NOMO-1 (cell line): ENCODE data around the gene ZC2HC1C.
A peak's percentile ranks its signal among the peaks of the same experiment; 100 is the strongest.
"Not testable (repeated sequence)": the region's sequence is repeated elsewhere in the genome, so short reads cannot be mapped to it uniquely, and the experiment has no call there.

ENCODE experiments used
- DNase-seq, 2 experiments: peaks; one replicate each; lab custom pipeline; 2025; ENCODE audit not compliant: unreplicated experiment in 2 of 2; lab: John Stamatoyannopoulos, UW

ZC2HC1C gene

DNA sequence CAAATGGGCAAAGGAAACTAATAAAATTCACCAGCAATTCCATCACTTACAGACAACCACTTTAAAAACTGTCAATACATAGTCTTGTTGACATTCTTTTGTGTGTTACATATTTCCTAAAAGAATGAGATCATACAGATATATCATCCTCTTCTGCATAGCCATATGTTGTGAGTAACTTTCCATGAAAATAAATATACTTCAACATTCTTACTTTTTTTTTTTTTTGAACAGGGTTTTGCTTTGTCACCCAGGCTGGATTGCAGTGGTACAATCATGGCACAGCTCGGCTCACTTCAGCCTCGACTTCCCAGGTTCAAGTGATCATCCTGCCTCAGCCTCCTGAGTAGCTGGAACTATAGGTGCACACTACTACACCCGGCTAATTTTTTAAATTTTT is 20.9 kb downstream of the ZC2HC1C start:
- DNase-seq: no peak

DNA sequence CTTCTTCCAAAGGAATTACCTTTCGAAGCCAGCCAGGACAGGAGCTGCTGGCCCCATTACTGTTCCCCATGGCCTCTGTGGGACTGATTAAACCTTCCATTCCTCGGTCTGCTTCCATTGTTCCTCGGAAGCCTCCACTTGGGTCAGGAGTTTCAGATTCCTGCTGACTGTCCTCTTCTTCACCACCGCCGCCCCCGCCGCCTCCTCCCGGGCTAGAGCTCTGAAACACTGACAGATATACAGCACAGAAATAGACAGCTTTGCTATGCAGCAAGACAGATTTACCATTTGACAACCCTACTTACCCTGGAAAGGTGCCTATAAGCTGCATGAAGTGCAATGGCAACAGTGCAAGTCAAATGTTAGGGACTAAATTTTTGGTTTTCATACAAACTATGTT is 21.8 kb downstream of the ZC2HC1C start:
- DNase-seq: no peak

DNA sequence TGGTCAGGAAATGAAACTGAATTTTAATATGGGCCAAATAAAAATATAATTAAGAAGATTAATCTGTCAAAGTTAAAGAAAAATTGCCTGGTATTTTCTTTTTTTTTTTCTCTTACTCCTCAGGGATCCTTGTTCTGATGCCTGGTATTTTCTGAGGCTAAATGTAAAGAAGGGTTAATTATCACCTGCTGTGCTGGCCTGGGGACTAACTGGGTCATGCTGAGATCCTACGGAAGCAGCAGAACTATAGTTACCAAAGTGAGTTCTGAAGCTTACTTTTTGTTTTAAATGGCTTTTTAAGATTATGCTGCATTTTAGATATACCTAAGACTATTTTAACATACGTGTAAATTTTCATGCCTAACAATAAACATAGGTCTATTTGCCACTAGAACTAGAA is 23.3 kb downstream of the ZC2HC1C start:
- no peak for DNase-seq

DNA sequence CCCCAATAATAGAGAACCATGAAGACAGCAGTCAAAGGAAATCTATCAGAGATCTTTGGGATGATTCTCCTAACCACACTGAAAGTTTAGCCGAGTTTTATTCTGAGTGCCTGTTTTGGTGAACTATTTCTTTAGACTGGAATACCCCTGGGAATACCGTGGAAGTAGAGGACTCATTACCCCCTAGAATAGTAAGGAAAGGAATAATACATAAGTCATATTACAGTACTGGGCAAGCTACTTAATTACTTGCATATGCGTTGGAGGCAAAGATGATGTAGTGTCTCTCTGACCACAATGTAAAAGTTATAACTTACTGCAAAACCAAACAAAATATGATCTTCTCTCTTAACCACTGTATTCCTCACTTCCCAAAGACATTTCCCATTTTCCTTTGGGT is 25.5 kb downstream of the ZC2HC1C start:
- DNase-seq: no peak

DNA sequence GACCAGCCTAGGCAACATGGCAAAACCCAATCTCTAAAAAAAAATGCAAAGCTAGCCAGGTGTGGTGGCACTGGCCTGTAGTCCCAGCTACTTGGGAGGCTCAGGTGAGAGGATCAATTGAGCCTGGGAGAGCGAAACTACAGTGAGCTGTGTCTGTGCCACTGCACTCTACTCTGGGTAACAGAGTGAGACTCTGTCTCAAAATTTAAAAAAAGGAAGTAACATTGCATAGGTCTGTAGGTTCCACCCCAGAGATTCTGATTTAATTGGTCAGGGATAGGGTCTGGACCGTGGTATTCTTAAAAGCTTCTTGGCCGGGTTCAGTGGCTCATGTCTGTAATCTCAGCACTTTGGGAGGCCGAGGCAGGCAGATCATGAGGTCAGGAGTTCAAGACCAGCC is 26.2 kb downstream of the ZC2HC1C start:
- DNase-seq: no peak

DNA sequence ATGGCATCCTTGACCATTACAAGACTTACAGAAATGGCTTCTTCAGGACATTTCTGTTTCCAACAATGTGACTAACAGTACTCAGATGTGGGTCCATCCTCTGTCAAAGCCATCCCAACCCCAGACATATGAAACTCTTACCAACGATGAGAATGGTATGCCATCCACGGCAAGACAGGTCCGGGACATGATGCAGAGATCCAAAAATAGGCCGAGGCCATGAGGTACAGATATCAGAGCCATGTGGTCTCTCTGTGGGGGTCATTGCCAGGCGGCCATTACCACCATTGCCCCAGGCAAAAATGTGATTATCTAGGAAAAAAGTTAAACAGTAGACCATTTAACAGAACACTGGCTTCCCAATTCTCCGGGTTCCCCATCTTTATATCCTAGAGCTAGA is 27.5 kb downstream of the ZC2HC1C start:
- DNase-seq: no peak

DNA sequence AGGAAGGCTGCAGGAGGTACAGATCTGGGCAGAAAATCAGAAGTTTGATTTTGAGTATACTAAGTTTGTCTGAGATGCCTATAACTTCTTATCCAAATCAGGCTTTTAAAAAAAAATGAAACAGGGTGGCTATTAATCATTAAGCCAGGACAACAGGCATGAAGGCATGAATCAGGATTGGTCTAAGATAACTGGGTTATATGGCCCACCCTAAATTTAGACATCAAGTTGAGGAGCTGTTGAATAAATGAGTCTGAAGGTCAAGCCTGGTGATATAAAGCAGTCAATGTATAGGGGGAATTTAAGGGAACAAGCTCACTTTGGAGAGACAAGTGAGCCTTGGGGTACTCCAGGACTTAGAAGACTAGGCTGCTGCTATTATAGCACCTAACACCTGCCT is 28.8 kb downstream of the ZC2HC1C start:
- DNase-seq: no peak

DNA sequence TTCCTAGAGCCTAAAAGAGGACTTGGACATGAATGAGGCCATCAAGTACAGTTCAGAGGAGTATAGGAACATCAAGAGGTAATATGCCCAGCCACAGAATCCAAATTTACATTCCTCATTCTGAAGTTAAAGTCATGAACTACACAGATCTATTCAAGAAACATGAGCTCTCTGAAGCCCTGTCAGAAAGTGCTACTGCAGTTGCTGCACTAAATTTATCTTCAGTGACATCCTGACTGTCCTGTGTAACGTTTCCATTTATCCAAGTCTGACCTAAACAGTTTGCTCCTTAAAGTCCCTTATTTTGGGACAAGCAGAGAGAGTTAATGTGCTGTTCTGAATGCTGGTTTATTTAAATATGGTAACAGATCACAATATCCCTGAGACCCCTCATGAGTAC is 29.2 kb downstream of the ZC2HC1C start:
- no peak for DNase-seq

DNA sequence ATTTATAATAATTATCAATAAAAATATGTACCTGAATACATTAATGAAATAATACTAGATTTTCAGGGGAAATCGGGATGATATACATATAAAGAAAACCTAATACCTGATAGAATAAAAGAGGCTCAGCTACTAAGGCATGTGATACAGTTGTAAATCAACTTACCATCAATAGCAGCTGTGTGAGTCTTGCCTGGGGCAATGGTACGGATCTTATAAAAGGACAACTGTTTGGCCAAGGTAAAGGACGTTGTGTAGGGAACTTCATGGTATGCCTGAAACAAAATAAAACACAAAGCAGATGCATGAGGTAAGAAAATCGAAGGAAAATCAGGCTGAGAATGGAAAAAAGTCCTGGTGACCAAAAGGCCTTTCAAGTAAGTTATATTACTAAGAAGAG is 32.0 kb downstream of the ZC2HC1C start:
- DNase-seq: no peak

DNA sequence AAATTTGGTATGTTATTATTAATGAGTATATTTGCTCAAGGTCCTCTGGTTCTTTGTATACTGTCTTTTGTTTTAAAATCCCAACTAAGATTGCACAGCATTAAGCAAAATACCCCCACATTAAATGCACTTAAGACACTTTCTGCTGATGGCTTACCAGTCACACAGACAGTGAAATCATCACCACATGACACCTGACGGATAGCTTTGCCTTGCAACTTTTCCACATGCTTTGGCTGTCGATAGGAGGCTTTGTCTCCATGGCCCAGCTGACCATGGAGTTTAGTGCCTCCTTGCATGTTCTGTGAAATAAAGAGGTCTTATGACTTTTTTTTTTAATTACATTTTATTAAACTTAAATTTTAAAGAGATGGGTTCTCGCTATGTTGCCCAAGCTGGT is 37.7 kb downstream of the ZC2HC1C start:
- no peak for DNase-seq

DNA sequence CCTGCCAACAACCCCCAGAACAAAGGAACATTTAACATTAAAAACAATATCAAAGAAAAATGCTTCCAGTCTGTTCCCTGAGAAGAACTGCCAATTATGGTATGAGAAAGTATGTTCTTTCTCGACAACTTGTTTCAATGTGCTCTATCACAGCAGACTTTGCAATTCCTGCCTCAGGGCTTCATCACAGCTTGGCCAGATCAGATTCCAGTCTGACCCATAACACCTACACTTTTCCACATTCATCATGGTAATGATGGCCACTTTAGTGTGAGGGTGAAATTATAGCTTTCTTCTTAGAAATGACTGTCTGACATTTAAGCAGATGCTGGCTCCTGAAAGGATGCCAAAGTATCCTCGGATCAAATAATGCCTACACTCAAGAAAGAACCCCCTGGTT is 40.4 kb downstream of the ZC2HC1C start:
- DNase-seq: no peak

DNA sequence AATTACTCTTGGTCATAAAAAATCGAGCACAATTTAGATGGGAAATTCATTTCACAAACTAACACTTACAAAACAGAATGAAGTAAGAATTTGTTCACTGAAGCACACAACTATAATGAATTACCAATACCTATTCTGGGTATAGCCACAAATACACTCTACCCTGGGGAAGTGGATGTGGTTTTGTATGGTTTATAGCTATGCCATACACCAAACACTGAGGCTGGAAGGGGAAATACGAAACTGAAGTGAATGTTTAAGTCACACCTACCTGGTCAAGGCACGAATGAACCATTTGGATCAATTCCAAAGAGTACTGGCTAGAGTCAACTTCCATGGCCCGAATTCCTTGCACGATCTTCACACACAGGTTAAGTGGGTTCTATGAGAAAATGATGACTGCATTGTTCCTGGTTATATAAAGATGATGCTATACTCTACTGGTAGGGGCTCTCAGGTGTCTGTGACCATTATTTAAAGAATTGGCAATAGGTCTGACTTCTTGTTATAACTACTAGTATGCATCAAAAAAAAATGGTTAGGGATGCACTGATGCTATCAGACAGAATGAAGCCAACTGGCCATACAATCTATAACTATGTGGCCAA is 44.6 kb downstream of the ZC2HC1C start:
- no peak for DNase-seq

DNA sequence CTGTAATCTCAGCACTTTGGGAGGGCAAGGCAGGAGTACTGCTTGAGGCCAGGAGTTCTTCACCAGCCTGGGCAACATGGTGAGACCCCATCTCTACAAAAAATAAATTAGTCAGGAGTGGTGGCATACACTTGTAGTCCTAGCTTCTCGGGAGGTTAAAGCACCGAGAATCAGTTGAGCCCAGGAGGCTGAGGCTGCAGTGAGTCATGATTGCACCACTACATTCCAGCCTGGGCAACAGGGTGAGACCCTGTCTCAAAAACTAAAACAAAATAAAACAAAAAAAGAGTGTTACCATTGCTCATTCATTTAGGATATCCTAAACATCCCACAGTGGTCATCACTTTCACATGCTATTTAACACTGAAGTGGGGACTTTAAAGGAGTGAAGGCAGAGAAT is 49.6 kb downstream of the ZC2HC1C start:
- DNase-seq: no peak

DNA sequence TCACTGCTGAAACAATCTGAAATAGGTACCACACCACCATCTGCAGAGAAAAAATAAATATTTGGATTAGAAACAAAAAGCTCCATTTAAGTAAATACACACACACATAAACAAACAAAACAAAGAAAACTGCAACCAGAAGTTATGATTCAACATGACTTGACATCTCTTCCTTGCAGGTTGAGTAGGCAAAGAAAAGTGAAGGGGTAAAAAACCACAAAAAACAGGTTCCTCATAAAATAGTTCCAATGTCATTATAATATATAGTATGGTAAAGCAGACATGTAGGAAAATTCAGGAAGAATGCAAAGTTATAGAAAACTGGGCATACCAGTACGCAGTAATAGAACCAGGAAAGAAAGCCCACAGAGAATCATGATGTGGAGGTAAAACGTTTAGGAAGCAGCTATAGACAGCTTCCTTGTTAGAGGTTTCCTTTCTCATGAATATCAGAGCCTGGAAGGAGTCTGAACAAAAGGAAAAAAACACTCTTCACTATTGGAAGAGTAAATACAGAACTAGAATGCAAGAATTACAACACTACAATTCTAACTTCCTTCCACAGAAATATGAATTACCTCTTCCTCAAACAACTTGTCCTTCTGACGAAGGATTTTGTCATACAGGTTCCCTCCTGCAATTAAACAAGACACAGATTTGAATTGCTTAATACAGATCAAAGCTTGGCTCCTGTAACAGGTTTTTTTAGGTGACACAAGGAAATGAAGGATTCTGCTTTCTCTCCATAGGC is 51.3 kb downstream of the ZC2HC1C start:
- peak; percentile 45 to 83 for DNase-seq

DNA sequence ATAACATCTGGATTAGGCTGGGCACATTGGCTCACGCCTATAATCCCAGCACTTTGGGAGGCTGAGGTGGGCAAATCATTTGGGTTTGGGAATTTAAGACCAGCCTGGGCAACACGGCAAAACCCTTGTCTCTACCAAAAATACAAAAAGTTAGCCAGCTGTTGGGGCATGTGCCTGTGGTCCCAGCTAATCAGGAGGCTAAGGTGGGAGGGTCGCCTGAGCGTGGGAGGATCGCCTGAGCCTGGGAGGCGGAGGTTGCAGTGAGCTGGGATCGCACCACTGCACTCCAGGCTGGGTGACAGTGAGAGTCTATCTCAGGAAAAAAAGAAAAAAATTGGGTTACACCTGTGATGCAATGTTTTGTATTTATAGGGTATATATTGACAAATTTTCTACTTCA is 52.1 kb downstream of the ZC2HC1C start:
- no peak for DNase-seq

DNA sequence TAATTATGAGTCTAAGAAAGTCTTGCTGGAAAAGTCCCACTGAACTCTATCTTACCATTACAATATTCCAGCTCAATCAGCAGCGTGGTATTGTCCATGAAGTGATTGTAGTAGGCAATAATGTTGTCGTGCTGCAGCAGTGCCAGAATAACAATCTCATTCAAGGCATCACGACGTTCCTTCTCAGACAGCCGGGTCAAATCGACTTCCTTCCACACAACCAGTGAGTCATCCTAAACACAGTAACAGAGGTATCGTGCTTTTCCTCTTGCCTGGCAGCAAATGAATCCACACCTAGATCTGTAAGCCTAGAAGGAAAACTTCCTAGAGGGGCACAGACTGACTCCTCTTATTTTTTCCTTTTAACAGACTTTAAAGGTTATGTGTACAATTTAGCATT is 54.5 kb downstream of the ZC2HC1C start:
- DNase-seq: peak; percentile 32 to 70

DNA sequence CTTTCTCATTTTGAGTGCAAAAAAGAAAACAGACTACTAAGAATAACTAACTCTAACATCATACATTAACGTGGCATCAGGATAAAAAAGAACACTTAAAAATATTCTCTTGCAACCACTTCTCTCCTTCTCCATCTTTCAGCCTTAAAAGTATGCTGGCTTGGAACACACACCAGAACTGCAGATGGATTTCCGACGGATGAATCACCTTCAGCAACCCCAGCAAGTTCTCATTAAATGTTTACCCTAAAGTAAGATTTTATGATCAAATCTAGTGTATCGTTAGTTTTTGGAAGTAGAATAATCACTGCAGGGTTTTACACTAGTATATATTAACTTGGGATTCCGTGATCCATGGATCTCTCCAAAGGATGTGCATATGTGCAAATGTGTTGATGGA is 56.2 kb downstream of the ZC2HC1C start:
- DNase-seq: peak; percentile 47 to 66

DNA sequence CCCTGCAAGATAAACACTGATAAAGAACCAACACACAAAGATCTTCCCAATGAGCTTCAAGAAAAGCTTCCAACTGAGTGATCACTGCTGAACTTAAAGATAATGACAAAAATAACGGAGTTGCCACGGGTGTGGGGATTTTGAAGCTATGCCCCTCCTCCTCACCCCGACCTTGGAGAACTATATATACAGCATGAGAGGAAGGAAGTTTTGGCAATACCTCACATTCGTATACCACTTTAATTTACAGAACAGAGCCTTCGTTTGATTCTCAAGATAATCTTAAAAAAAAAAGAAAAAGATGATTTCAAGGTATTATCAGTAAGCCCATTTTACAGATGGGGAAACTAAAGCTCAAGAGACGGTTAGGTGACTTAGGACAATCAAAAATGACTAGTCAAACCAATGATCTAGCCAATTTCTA is 56.7 kb downstream of the ZC2HC1C start:
- peak; percentile 29 to 47 for DNase-seq

DNA sequence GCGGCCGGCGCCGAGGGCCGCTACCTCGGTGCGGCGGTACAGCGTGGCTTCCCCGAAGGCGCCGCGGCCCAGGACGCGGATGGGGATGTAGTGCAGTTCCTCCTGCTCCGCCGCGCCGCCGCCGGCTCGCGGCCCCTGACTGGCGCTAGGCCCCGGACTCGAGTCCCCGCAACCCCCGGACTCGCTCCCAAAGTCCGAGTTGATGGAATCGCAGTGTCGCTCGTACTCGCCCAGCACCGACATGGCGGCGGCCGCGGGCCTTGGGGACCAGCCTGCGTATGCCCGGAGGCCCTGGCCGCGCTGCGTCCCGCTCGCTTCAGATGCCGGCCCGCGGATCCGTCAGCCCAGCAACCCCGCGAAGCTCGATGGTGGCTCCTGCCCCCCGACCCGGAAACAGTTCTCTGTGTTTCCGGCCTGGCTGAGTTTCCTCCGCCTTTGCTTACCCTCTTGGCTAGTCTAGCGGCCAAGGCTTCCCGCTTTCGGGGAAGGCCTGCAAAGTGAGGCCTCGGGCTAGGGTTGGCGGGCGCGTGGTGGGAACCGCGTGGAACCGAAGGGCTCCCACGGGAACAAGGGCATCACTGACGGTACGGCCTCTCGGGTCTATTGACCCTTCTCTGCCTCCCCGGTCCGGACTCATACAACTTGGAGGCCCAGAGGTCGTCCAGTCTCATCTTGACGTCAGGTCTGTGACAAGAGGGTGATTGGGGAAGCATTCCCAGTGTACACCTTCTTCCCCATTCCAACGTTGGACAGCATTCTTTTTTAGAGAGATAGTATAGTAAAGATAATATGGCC is 57.4 kb downstream of the ZC2HC1C start, which contains the start of gene NEK9:
TSS of gene NEK9 (minus strand) at position 370 of the 795 bp plus-strand sequence. CDS start at position 243, 127 bp downstream.
- peak; percentile 80 to 84 for DNase-seq

DNA sequence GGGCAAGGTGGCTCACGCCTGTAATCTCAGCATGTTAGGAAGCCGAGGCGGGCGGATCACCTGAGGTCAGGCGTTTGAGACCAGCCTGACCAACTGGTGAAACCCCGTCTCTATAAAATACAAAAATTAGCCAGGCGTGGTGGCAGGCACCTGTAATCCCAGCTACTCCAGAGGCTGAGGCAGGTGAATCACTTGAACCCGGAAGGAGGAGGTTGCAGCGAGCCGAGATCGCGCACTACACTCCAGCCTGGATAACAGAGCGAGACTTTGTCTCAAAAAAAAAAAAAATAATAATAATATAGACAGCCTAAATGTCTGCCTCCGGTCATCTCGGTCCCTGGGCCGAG is 58.0 kb downstream of the ZC2HC1C start:
- DNase-seq: not testable (repeated sequence)

DNA sequence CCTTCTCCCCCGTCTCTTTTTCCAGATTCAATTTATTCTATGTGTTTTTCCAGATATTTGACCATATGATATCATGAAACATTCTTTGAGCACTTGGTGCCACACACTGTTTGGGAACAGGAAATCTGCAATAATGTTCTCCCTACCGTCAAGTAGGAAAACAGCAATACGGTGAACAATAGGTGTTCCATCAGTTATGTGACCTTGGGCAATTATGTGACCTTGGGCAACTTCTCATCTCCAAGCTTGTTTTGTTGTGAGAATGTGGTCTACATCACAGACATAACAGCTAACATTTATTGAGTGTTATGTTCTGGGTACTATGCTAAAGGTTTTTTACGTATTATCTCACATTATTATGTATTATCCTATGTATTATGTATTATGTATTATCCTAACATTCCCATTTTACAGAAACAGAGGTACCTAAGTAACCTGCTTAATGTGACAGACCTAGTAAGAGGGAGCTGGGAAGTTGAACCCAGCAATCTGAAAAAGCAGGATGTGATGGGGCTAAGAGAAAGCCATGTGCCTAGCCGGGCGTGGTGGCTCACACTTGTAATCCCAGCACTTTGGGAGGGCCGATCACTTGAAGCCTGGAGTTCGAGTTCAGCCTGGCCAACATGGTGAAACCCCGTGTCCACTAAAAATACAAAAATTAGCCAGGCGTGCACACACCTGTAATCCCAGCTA is 58.6 kb downstream of the ZC2HC1C start:
- DNase-seq: no peak
